ENCODE data around the gene ELK3.

The ELK3 gene

GRCh38 chr12:96258104-96258961, 64.2 kb downstream of the ELK3 start:
- Histone ChIP-seq H3K36me3 (ENCODE audit: control insufficient read depth, insufficient read depth, low read length) (peaks cover 6% of the 10 kb centered on the region), H3K9me3 (ENCODE audit: control insufficient read depth, low read length) (no peaks in the 10 kb centered on the region), H3K4me1 (ENCODE audit: control insufficient read depth, insufficient read depth, low read length) (peaks cover 11% of the 10 kb centered on the region), H3K4me3 (ENCODE audit: low read length) (no peak overlapping the region), H3K9ac (ENCODE audit: low read length) (no peak overlapping the region), H3K27me3 (ENCODE audit: control insufficient read depth, insufficient read depth, low read length) (no peaks in the 10 kb centered on the region)

- Histone ChIP-seq H3K9ac (ENCODE audit: low read length) (no peak overlapping the region), H3K9me3 (ENCODE audit: control insufficient read depth, low read length) (no peaks in the 10 kb centered on the region), H3K4me1 (ENCODE audit: control insufficient read depth, insufficient read depth, low read length) (peaks cover 18% of the 10 kb centered on the region), H3K27me3 (ENCODE audit: control insufficient read depth, insufficient read depth, low read length) (no peaks in the 10 kb centered on the region), H3K36me3 (ENCODE audit: control insufficient read depth, insufficient read depth, low read length) (peaks cover 6% of the 10 kb centered on the region), H3K4me3 (ENCODE audit: low read length) (no peak overlapping the region)
These were observed 66.1 kb downstream of the ELK3 start for GRCh38 chr12:96260231-96260630.

- Histone ChIP-seq H3K4me1 (ENCODE audit: control insufficient read depth, insufficient read depth, low read length) (peaks cover 18% of the 10 kb centered on the region), H3K9me3 (ENCODE audit: control insufficient read depth, low read length) (no peaks in the 10 kb centered on the region), H3K36me3 (ENCODE audit: control insufficient read depth, insufficient read depth, low read length) (peaks cover 6% of the 10 kb centered on the region), H3K9ac (ENCODE audit: low read length) (no peak overlapping the region), H3K4me3 (ENCODE audit: low read length) (no peak overlapping the region), H3K27me3 (ENCODE audit: control insufficient read depth, insufficient read depth, low read length) (no peaks in the 10 kb centered on the region)
These were observed 66.5 kb downstream of the ELK3 start for GRCh38 chr12:96260644-96261043.

- H3K9me3 ChIP-seq (ENCODE audit: control insufficient read depth, low read length) = no peaks in the 10 kb centered on the region
- H3K36me3 ChIP-seq (ENCODE audit: control insufficient read depth, insufficient read depth, low read length) = peaks cover 6% of the 10 kb centered on the region
- no peak overlapping the region for H3K4me3 ChIP-seq (ENCODE audit: low read length)
- no peak overlapping the region for H3K9ac ChIP-seq (ENCODE audit: low read length)
- no peaks in the 10 kb centered on the region for H3K27me3 ChIP-seq (ENCODE audit: control insufficient read depth, insufficient read depth, low read length)
- H3K4me1 ChIP-seq (ENCODE audit: control insufficient read depth, insufficient read depth, low read length) = peaks cover 18% of the 10 kb centered on the region
These were observed 67.4 kb downstream of the ELK3 start for GRCh38 chr12:96261557-96261956.

- H3K4me3 ChIP-seq (ENCODE audit: low read length) = no peak overlapping the region
- H3K9ac ChIP-seq (ENCODE audit: low read length) = no peak overlapping the region
- H3K9me3 ChIP-seq (ENCODE audit: control insufficient read depth, low read length) = no peaks in the 10 kb centered on the region
- peaks cover 6% of the 10 kb centered on the region for H3K36me3 ChIP-seq (ENCODE audit: control insufficient read depth, insufficient read depth, low read length)
- H3K27me3 ChIP-seq (ENCODE audit: control insufficient read depth, insufficient read depth, low read length) = no peaks in the 10 kb centered on the region
- peaks cover 12% of the 10 kb centered on the region for H3K4me1 ChIP-seq (ENCODE audit: control insufficient read depth, insufficient read depth, low read length)
These were observed 69.3 kb downstream of the ELK3 start for GRCh38 chr12:96263449-96263902.

- H3K27me3 ChIP-seq (ENCODE audit: control insufficient read depth, insufficient read depth, low read length) = no peaks in the 10 kb centered on the region
- H3K4me3 ChIP-seq (ENCODE audit: low read length) = no peak overlapping the region
- H3K36me3 ChIP-seq (ENCODE audit: control insufficient read depth, insufficient read depth, low read length) = peaks cover 6% of the 10 kb centered on the region
- no peak overlapping the region for H3K9ac ChIP-seq (ENCODE audit: low read length)
- peaks cover 9% of the 10 kb centered on the region for H3K4me1 ChIP-seq (ENCODE audit: control insufficient read depth, insufficient read depth, low read length)
- H3K9me3 ChIP-seq (ENCODE audit: control insufficient read depth, low read length) = no peaks in the 10 kb centered on the region
These were observed 71.2 kb downstream of the ELK3 start for GRCh38 chr12:96265400-96265799.

- Histone ChIP-seq H3K4me1 (ENCODE audit: control insufficient read depth, insufficient read depth, low read length) (peaks cover 9% of the 10 kb centered on the region), H3K27me3 (ENCODE audit: control insufficient read depth, insufficient read depth, low read length) (no peaks in the 10 kb centered on the region), H3K36me3 (ENCODE audit: control insufficient read depth, insufficient read depth, low read length) (peaks cover 3% of the 10 kb centered on the region), H3K9ac (ENCODE audit: low read length) (no peak overlapping the region), H3K4me3 (ENCODE audit: low read length) (no peak overlapping the region), H3K9me3 (ENCODE audit: control insufficient read depth, low read length) (no peaks in the 10 kb centered on the region)
These were observed 71.7 kb downstream of the ELK3 start for GRCh38 chr12:96265836-96266235.

- H3K9ac ChIP-seq (ENCODE audit: low read length) = no peak overlapping the region
- no peak overlapping the region for H3K4me3 ChIP-seq (ENCODE audit: low read length)
- no peaks in the 10 kb centered on the region for H3K9me3 ChIP-seq (ENCODE audit: control insufficient read depth, low read length)
- no peaks in the 10 kb centered on the region for H3K27me3 ChIP-seq (ENCODE audit: control insufficient read depth, insufficient read depth, low read length)
- peaks cover 9% of the 10 kb centered on the region for H3K4me1 ChIP-seq (ENCODE audit: control insufficient read depth, insufficient read depth, low read length)
- no peaks in the 10 kb centered on the region for H3K36me3 ChIP-seq (ENCODE audit: control insufficient read depth, insufficient read depth, low read length)
These were observed 72.1 kb downstream of the ELK3 start for GRCh38 chr12:96266238-96266637.

GRCh38 chr12:96271469-96272199, 77.5 kb downstream of the ELK3 start:
- Histone ChIP-seq H3K27me3 (ENCODE audit: control insufficient read depth, insufficient read depth, low read length) (no peaks in the 10 kb centered on the region), H3K4me1 (ENCODE audit: control insufficient read depth, insufficient read depth, low read length) (no peaks in the 10 kb centered on the region), H3K9ac (ENCODE audit: low read length) (no peak overlapping the region), H3K9me3 (ENCODE audit: control insufficient read depth, low read length) (no peaks in the 10 kb centered on the region), H3K4me3 (ENCODE audit: low read length) (no peak overlapping the region), H3K36me3 (ENCODE audit: control insufficient read depth, insufficient read depth, low read length) (no peaks in the 10 kb centered on the region)

- Histone ChIP-seq H3K9ac (ENCODE audit: low read length) (no peak overlapping the region), H3K4me1 (ENCODE audit: control insufficient read depth, insufficient read depth, low read length) (no peaks in the 10 kb centered on the region), H3K36me3 (ENCODE audit: control insufficient read depth, insufficient read depth, low read length) (no peaks in the 10 kb centered on the region), H3K27me3 (ENCODE audit: control insufficient read depth, insufficient read depth, low read length) (no peaks in the 10 kb centered on the region), H3K4me3 (ENCODE audit: low read length) (no peak overlapping the region), H3K9me3 (ENCODE audit: control insufficient read depth, low read length) (no peaks in the 10 kb centered on the region)
These were observed 80.2 kb downstream of the ELK3 start for GRCh38 chr12:96274331-96274730.

GRCh38 chr12:96285158-96285557, 91.0 kb downstream of the ELK3 start:
- Histone ChIP-seq H3K27me3 (ENCODE audit: control insufficient read depth, insufficient read depth, low read length) (no peaks in the 10 kb centered on the region), H3K4me3 (ENCODE audit: low read length) (no peak overlapping the region), H3K4me1 (ENCODE audit: control insufficient read depth, insufficient read depth, low read length) (no peaks in the 10 kb centered on the region), H3K9me3 (ENCODE audit: control insufficient read depth, low read length) (no peaks in the 10 kb centered on the region), H3K36me3 (ENCODE audit: control insufficient read depth, insufficient read depth, low read length) (peaks cover 9% of the 10 kb centered on the region), H3K9ac (ENCODE audit: low read length) (no peak overlapping the region)

- H3K9me3 ChIP-seq (ENCODE audit: control insufficient read depth, low read length) = no peaks in the 10 kb centered on the region
- no peaks in the 10 kb centered on the region for H3K27me3 ChIP-seq (ENCODE audit: control insufficient read depth, insufficient read depth, low read length)
- no peak overlapping the region for H3K9ac ChIP-seq (ENCODE audit: low read length)
- H3K4me3 ChIP-seq (ENCODE audit: low read length) = no peak overlapping the region
- H3K4me1 ChIP-seq (ENCODE audit: control insufficient read depth, insufficient read depth, low read length) = no peaks in the 10 kb centered on the region
- peaks cover 6% of the 10 kb centered on the region for H3K36me3 ChIP-seq (ENCODE audit: control insufficient read depth, insufficient read depth, low read length)
These were observed 94.9 kb downstream of the ELK3 start for GRCh38 chr12:96289067-96289466.

Data from mucosa of stomach (tissue), 1 donor.